B cell (primary cell): Measurements from ENCODE around the gene CD74. TPM values are rescaled to one million over a fixed set of nuclear protein-coding genes. Genes with fewer than 3 reads are reported as not detected.

ENCODE experiments used
- ATAC-seq: fragments of 200-7000 bp; cut with Tn5 transposase; one replicate; pipeline ENCODE4 v1.10.0; 2021; ENCODE audit warnings: low read depth, mild to moderate bottlenecking, moderate number of reproducible peaks, moderate library complexity
- CTCF ChIA-PET: fragments of 350-600 bp; sonication (Branson Sonifier 250); formaldehyde crosslinking; loops from one replicate; lab custom pipeline; 2021; ENCODE audit warnings: antibody characterized with exemption, inconsistent platforms; lab: Charles Lee
- POLR2A ChIA-PET: fragments of 350-600 bp; sonication (Branson Sonifier 250); formaldehyde crosslinking; loops from one replicate; lab custom pipeline; 2021; ENCODE audit warnings: antibody characterized with exemption; lab: Charles Lee
- DNase-seq: peaks from one replicate; pipeline ENCODE4 v3.0.0; 2013
- H2AFZ ChIP-seq: 2 replicates; pipeline ENCODE4 v1.6.1; 2012; ENCODE audit warnings: mild to moderate bottlenecking, low read depth, low read length; ENCODE audit not compliant: insufficient read depth, poor library complexity, severe bottlenecking
- H3K27ac ChIP-seq, 2 donors: 1 replicate in 1 of 2; 2 replicates in 1 of 2; pipeline ENCODE4 v1.5.1; 2012 to 2013; ENCODE audit warnings: low read length in 2 of 2, mild to moderate bottlenecking in 2 of 2, moderate library complexity in 1 of 2
- H3K27me3 ChIP-seq, 4 experiments: fragments of 200-600 bp in 1 of 4; sonication (generic) in 1 of 4; replicated peaks in 1 of 4; 1 replicate in 2 of 4; 2 replicates in 2 of 4; pipeline versions ENCODE4 v1.6.1 to v1.7.0; 2013 to 2016; ENCODE audit warnings: low read length in 3 of 4, mild to moderate bottlenecking in 2 of 4, mixed read lengths in 1 of 4, moderate library complexity in 1 of 4; ENCODE audit not compliant: insufficient read depth in 4 of 4, control insufficient read depth in 3 of 4; ENCODE audit errors: control extremely low read depth in 1 of 4
- H3K36me3 ChIP-seq, 2 experiments: replicated peaks in 1 of 2; 1 replicate in 1 of 2; 2 replicates in 1 of 2; pipeline versions ENCODE4 v1.6.1 to v1.7.1; 2013; ENCODE audit warnings: low read length in 1 of 2; ENCODE audit not compliant: insufficient read depth in 2 of 2, control insufficient read depth in 1 of 2; ENCODE audit errors: control extremely low read depth in 1 of 2, extremely low read depth in 1 of 2
- H3K4me1 ChIP-seq, 2 donors: fragments of 200-600 bp in 1 of 2; sonication (generic) in 1 of 2; 1 replicate in 1 of 2; 2 replicates in 1 of 2; pipeline versions ENCODE4 v1.5.1 to v1.6.1; 2013 to 2017; ENCODE audit warnings: low read length in 2 of 2; ENCODE audit not compliant: control insufficient read depth in 2 of 2, insufficient read depth in 2 of 2
- H3K4me2 ChIP-seq: replicated peaks from 2 replicates; pipeline ENCODE3; 2012; ENCODE audit warnings: mild to moderate bottlenecking, low read depth, low read length; ENCODE audit not compliant: poor library complexity, severe bottlenecking
- H3K4me3 ChIP-seq, 5 experiments: fragments of 200-600 bp in 1 of 5; sonication (generic) in 1 of 5; 1 replicate in 3 of 5; 2 replicates in 2 of 5; pipeline versions ENCODE4 v1.5.1 to v1.7.0; 2011 to 2016; ENCODE audit warnings: low read length in 4 of 5, mild to moderate bottlenecking in 4 of 5, low read depth in 2 of 5, control low read depth in 1 of 5, moderate library complexity in 1 of 5; ENCODE audit not compliant: insufficient read depth in 1 of 5; ENCODE audit errors: control extremely low read depth in 1 of 5, extremely low read depth in 1 of 5
- H3K79me2 ChIP-seq: fragments of 200-600 bp; sonication (generic); one replicate; pipeline ENCODE4 v1.6.0; 2016; ENCODE audit warnings: low read length; ENCODE audit not compliant: control insufficient read depth, insufficient read depth
- H3K9ac ChIP-seq: fragments of 200-600 bp; sonication (generic); 2 replicates; pipeline ENCODE4 v1.6.1; 2017; ENCODE audit warnings: mild to moderate bottlenecking, low read length, moderate library complexity
- H3K9me3 ChIP-seq, 3 donors: one replicate each; pipeline versions ENCODE4 v1.6.1 to v1.7.1; 2013; ENCODE audit warnings: low read length in 2 of 3; ENCODE audit not compliant: control insufficient read depth in 2 of 3, insufficient read depth in 1 of 3; ENCODE audit errors: control extremely low read depth in 1 of 3
- H4K20me1 ChIP-seq: 2 replicates; pipeline ENCODE4 v1.6.0; 2012; ENCODE audit warnings: mild to moderate bottlenecking, low read length; ENCODE audit not compliant: insufficient read depth, control insufficient read depth, poor library complexity, severe bottlenecking
- H3K27ac Mint-ChIP-seq: one replicate; pipeline ENCODE4 v1.8.0; 2021; ENCODE audit warnings: mixed read lengths
- H3K27me3 Mint-ChIP-seq: one replicate; pipeline ENCODE4 v1.8.0; 2021; ENCODE audit warnings: mixed read lengths
- H3K4me1 Mint-ChIP-seq: one replicate; pipeline ENCODE4 v1.8.0; 2021; ENCODE audit warnings: mixed read lengths
- H3K4me3 Mint-ChIP-seq: one replicate; pipeline ENCODE4 v1.8.0; 2021; ENCODE audit warnings: mixed read lengths
- H3K9me3 Mint-ChIP-seq: one replicate; pipeline ENCODE4 v1.8.0; 2022; ENCODE audit warnings: mixed read lengths; ENCODE audit not compliant: insufficient read depth
- CTCF ChIP-seq: fragments of 200-600 bp; IDR thresholded peaks from one replicate; pipeline ENCODE4 v1.8.0; 2022; ENCODE audit warnings: antibody characterized with exemption, mild to moderate bottlenecking
- EZH2 ChIP-seq: IDR thresholded peaks from 2 replicates; pipeline ENCODE4 v1.6.1; 2012; ENCODE audit warnings: borderline replicate concordance, low read depth, mild to moderate bottlenecking, moderate library complexity, low read length; ENCODE audit not compliant: insufficient read depth, poor library complexity, severe bottlenecking
- WGBS: methylation state at CpG from one replicate; pipeline ENCODE4 v1.1.5; 2013; ENCODE audit warnings: missing lambda C conversion rate; ENCODE audit not compliant: insufficient coverage; 5-methylcytosine and 5-hydroxymethylcytosine counted together
- intact Hi-C: fragments of 100-400 bp; cut with micrococcal nuclease; formaldehyde crosslinking; loops from one replicate; pipeline ENCODE4 v1.10.0; 2022
- polyA plus RNA-seq: library from polyadenylated mRNA; depleted of rRNA; stranded (reverse); fragments of >200 nt; gene quantifications from 2 replicates; pipeline ENCODE4 v1.2.3, GENCODE V29; 2012
- total RNA-seq, 2 donors: library from RNA; stranded (reverse); fragments of 120-200 nt in 1 of 2; gene quantifications; 1 replicate in 1 of 2; 2 replicates in 1 of 2; pipeline versions ENCODE4 v1.2.3 to v1.2.4, GENCODE V29; 2013 to 2022

Gene CD74
- total and polyA plus RNA-seq, 2 donors (not counting 1 experiment from before 2014, with no cell fraction given) = 5,670 to 14,307 TPM

- ATAC-seq = peak; percentile 95
- H3K27me3 ChIP-seq = no peaks in the 10 kb centered on the region
- Mint-ChIP-seq H3K27me3 (no peaks in the 10 kb centered on the region), H3K4me1 (peaks cover 60% of the 10 kb centered on the region), H3K27ac (peak overlapping the region; percentile 95), H3K4me3 (peak overlapping the region; percentile 77), H3K9me3 (no peaks in the 10 kb centered on the region)
- H3K4me2 ChIP-seq = peak overlapping the region; percentile 67
- no peaks in the 10 kb centered on the region for H3K36me3 ChIP-seq
- H3K27ac ChIP-seq = peak overlapping the region; percentile 76 to 95
- peak overlapping the region in 1 of 5 experiments; percentile 13 for H3K4me3 ChIP-seq
- no peaks in the 10 kb centered on the region for H3K9me3 ChIP-seq
- H3K79me2 ChIP-seq = peaks cover 94% of the 10 kb centered on the region
- intact Hi-C loops = loop anchor here (1.0 kb wide), 2 partner anchors 10 to 16 kb away; no protein-coding TSS in a partner anchor
- H3K9ac ChIP-seq = peak overlapping the region; percentile 25
- ChIA-PET POLR2A (interaction anchor here (0.8 to 21.5 kb wide), 5 partner anchors 9 to 29 kb away, joined by 3 to 387 read pairs (median 17); partner anchors contain the start of genes CD74 and RPS14), CTCF (interaction anchor here (0.8 to 14.4 kb wide), 3 partner anchors 10 to 29 kb away, joined by 4 to 396 read pairs (median 111); partner anchors contain the start of gene CD74)
- TF ChIP-seq EZH2 (no peak), CTCF (no peak)
- H3K4me1 ChIP-seq = peaks cover 49 to 57% of the 10 kb centered on the region in 2 donors
- 21% methylated on average over 5 of the region's 5 CpGs for WGBS
- DNase-seq = peak; percentile 90
- no peak overlapping the region for H2AFZ ChIP-seq
- H4K20me1 ChIP-seq = no peaks in the 10 kb centered on the region
These were observed 16.7 kb upstream of the CD74 start for GRCh38 chr5:150429410-150429873.

- Histone ChIP-seq H3K4me3 (peak overlapping the region in 1 of 5 experiments; percentile 13), H3K9me3 (no peaks in the 10 kb centered on the region), H3K9ac (peak overlapping the region; percentile 25), H3K36me3 (no peaks in the 10 kb centered on the region), H3K79me2 (peaks cover 92% of the 10 kb centered on the region), H3K27me3 (no peaks in the 10 kb centered on the region), H3K4me1 (peaks cover 47 to 54% of the 10 kb centered on the region in 2 donors), H4K20me1 (no peaks in the 10 kb centered on the region), H3K4me2 (peak overlapping the region; percentile 67), H3K27ac (peak overlapping the region; percentile 76 to 95), H2AFZ (peak overlapping the region; percentile 2)
- no peak for TF ChIP-seq CTCF
- TF ChIP-seq EZH2 = no peak
- Mint-ChIP-seq H3K4me1 (peaks cover 57% of the 10 kb centered on the region), H3K27ac (peak overlapping the region; percentile 95), H3K4me3 (no peak overlapping the region), H3K27me3 (no peaks in the 10 kb centered on the region), H3K9me3 (no peaks in the 10 kb centered on the region)
- ChIA-PET CTCF (interaction anchor here (0.8 to 14.4 kb wide), 4 partner anchors 9 to 29 kb away, joined by 3 to 396 read pairs (median 58); partner anchors contain the start of gene CD74), POLR2A (interaction anchor here (1.4 to 21.5 kb wide), 3 partner anchors 9 to 29 kb away, joined by 17 to 387 read pairs (median 286); partner anchors contain the start of gene CD74)
- DNase-seq (no peak), ATAC-seq (no peak)
- intact Hi-C loops = loop anchor here (1.0 kb wide), 2 partner anchors 10 to 16 kb away; no protein-coding TSS in a partner anchor
- 95% methylated on average over 4 of the region's 5 CpGs for WGBS
These were observed 16.3 kb upstream of the CD74 start for GRCh38 chr5:150428978-150429377.
